H1 (cell line): ENCODE results near the gene TDO2. TPM values are rescaled to one million over a fixed set of nuclear protein-coding genes. Genes with fewer than 3 reads are reported as not detected.

Experiments used
- CTCF ChIA-PET: fragments of 300-600 bp; sonication (Branson Sonifier 250); formaldehyde crosslinking; loops from one replicate; lab custom pipeline; 2021; ENCODE audit not compliant: partially characterized antibody; lab: Charles Lee
- POLR2A ChIA-PET: fragments of 300-600 bp; sonication (Branson Sonifier 250); formaldehyde crosslinking; loops from one replicate; lab custom pipeline; 2021; ENCODE audit warnings: inconsistent platforms; ENCODE audit not compliant: partially characterized antibody; lab: Charles Lee
- DNase-seq, 2 experiments: peaks; one replicate each; pipeline versions ENCODE4 v3.0.0 to v3.0.0-alpha.2; 2010 to 2022; ENCODE audit warnings: low spot score in 2 of 2, low read depth in 1 of 2, mixed read lengths in 1 of 2
- FAIRE-seq: peaks from 2 replicates; lab custom pipeline; 2011; peaks lifted over from hg19 to GRCh38; lab: Jason Lieb, UNC
- H2AFZ ChIP-seq: 2 replicates; pipeline ENCODE4 v1.8.1; 2012; ENCODE audit warnings: low read length, inconsistent platforms
- H2AK5ac ChIP-seq: 2 replicates; pipeline ENCODE4 v1.6.1; 2013; ENCODE audit warnings: low read depth, low read length
- H2BK120ac ChIP-seq: replicated peaks from 2 replicates; pipeline ENCODE3; 2013; ENCODE audit warnings: low read depth, low read length, inconsistent platforms
- H2BK12ac ChIP-seq: 2 replicates; pipeline ENCODE4 v1.6.1; 2013; ENCODE audit warnings: low read depth, low read length
- H2BK15ac ChIP-seq: 2 replicates; pipeline ENCODE4 v1.6.1; 2013; ENCODE audit warnings: low read length
- H2BK20ac ChIP-seq: 2 replicates; pipeline ENCODE4 v1.6.1; 2013; ENCODE audit warnings: low read length
- H2BK5ac ChIP-seq: 2 replicates; pipeline ENCODE4 v1.6.1; 2013; ENCODE audit warnings: low read depth, low read length
- H3K14ac ChIP-seq: 2 replicates; pipeline ENCODE4 v1.6.1; 2013; ENCODE audit warnings: inconsistent platforms; ENCODE audit not compliant: insufficient read length
- H3K18ac ChIP-seq: 2 replicates; pipeline ENCODE4 v1.6.1; 2013; ENCODE audit warnings: low read length; ENCODE audit errors: extremely low read depth
- H3K23ac ChIP-seq: 2 replicates; pipeline ENCODE4 v1.6.1; 2013; ENCODE audit warnings: inconsistent platforms; ENCODE audit not compliant: insufficient read length
- H3K23me2 ChIP-seq: 2 replicates; pipeline ENCODE4 v1.6.1; 2013; ENCODE audit warnings: low read depth, low read length
- H3K27ac ChIP-seq: 2 replicates; pipeline ENCODE4 v1.6.1; 2011; ENCODE audit warnings: low read depth, low read length, inconsistent platforms
- H3K27me3 ChIP-seq, 4 experiments: replicated peaks in 1 of 4; 1 replicate in 1 of 4; 2 replicates in 3 of 4; pipeline versions ENCODE4 v1.6.1 to v1.8.1; 2011 to 2013; ENCODE audit warnings: low read length in 3 of 4, mild to moderate bottlenecking in 3 of 4, inconsistent platforms in 2 of 4, mixed read lengths in 2 of 4, moderate library complexity in 1 of 4; ENCODE audit not compliant: control insufficient read depth in 3 of 4, insufficient read depth in 3 of 4; ENCODE audit errors: extremely low read depth in 1 of 4
- H3K36me3 ChIP-seq, 4 experiments: 2 replicates each; pipeline versions ENCODE4 v1.6.1 to v1.8.1; 2011 to 2013; ENCODE audit warnings: mild to moderate bottlenecking in 4 of 4, low read length in 3 of 4, moderate library complexity in 2 of 4, control low read depth in 1 of 4, inconsistent platforms in 1 of 4; ENCODE audit not compliant: insufficient read depth in 4 of 4, control insufficient read depth in 2 of 4
- H3K4ac ChIP-seq: replicated peaks from 2 replicates; pipeline ENCODE3; 2013; ENCODE audit warnings: low read length, low read depth, mixed read lengths, inconsistent platforms; ENCODE audit not compliant: insufficient read length
- H3K4me1 ChIP-seq, 4 experiments: replicated peaks in 1 of 4; 1 replicate in 1 of 4; 2 replicates in 3 of 4; pipeline versions ENCODE4 v1.6.1 to v1.8.1; 2011 to 2013; ENCODE audit warnings: low read length in 3 of 4, inconsistent platforms in 2 of 4, mixed read lengths in 1 of 4; ENCODE audit not compliant: insufficient read depth in 4 of 4, control insufficient read depth in 3 of 4
- H3K4me2 ChIP-seq, 2 experiments: 2 replicates each; pipeline versions ENCODE4 v1.6.1 to v1.8.1; 2011 to 2013; ENCODE audit warnings: low read depth in 2 of 2, low read length in 2 of 2, control low read depth in 1 of 2, inconsistent platforms in 1 of 2, mild to moderate bottlenecking in 1 of 2; ENCODE audit not compliant: insufficient read depth in 1 of 2
- H3K4me3 ChIP-seq, 4 experiments: fragments of 200-600, 300-600 bp in 1 of 4; sonication (generic), shearing (Covaris generic), sonication (Bioruptor Twin) in 1 of 4; 2 replicates each; pipeline versions ENCODE4 v1.5.1 to v1.8.1; 2011 to 2016; ENCODE audit warnings: low read length in 4 of 4, low read depth in 3 of 4, control low read depth in 2 of 4, inconsistent platforms in 2 of 4, mild to moderate bottlenecking in 2 of 4, mixed read lengths in 1 of 4, moderate library complexity in 1 of 4; ENCODE audit not compliant: insufficient read depth in 2 of 4; ENCODE audit errors: extremely low read depth in 1 of 4
- H3K56ac ChIP-seq: replicated peaks from 2 replicates; pipeline ENCODE3; 2013; ENCODE audit warnings: low read depth, mild to moderate bottlenecking, mixed read lengths, low read length, inconsistent platforms; ENCODE audit not compliant: insufficient read length
- H3K79me1 ChIP-seq: 2 replicates; pipeline ENCODE4 v1.6.1; 2013; ENCODE audit warnings: low read depth, low read length, control low read depth
- H3K79me2 ChIP-seq, 2 experiments: 2 replicates each; pipeline versions ENCODE4 v1.6.1 to v1.8.1; 2012 to 2013; ENCODE audit warnings: low read length in 2 of 2, mild to moderate bottlenecking in 2 of 2, inconsistent platforms in 1 of 2; ENCODE audit not compliant: insufficient read depth in 2 of 2, control insufficient read depth in 1 of 2
- H3K9ac ChIP-seq, 4 experiments: replicated peaks in 1 of 4; 1 replicate in 1 of 4; 2 replicates in 3 of 4; pipeline versions ENCODE4 v1.6.1 to v1.8.1; 2011 to 2013; ENCODE audit warnings: low read depth in 3 of 4, low read length in 3 of 4, control low read depth in 2 of 4, mild to moderate bottlenecking in 2 of 4, moderate library complexity in 2 of 4, inconsistent platforms in 1 of 4; ENCODE audit errors: extremely low read depth in 1 of 4
- H3K9me3 ChIP-seq, 2 experiments: 2 replicates each; pipeline versions ENCODE4 v1.6.1 to v1.8.1; 2012 to 2013; ENCODE audit warnings: mild to moderate bottlenecking in 2 of 2, moderate library complexity in 2 of 2, control low read depth in 1 of 2, inconsistent platforms in 1 of 2, low read depth in 1 of 2, low read length in 1 of 2, mixed read lengths in 1 of 2; ENCODE audit not compliant: insufficient read depth in 2 of 2
- H4K20me1 ChIP-seq, 2 experiments: replicated peaks in 1 of 2; 2 replicates each; pipeline versions ENCODE3 to v1.8.1; 2011 to 2013; ENCODE audit warnings: inconsistent platforms in 2 of 2, low read length in 2 of 2, mild to moderate bottlenecking in 1 of 2; ENCODE audit not compliant: insufficient read depth in 2 of 2, control insufficient read depth in 1 of 2
- H4K5ac ChIP-seq: 2 replicates; pipeline ENCODE4 v1.6.1; 2013; ENCODE audit warnings: low read length, low read depth, mixed read lengths, inconsistent platforms; ENCODE audit not compliant: insufficient read length
- H4K8ac ChIP-seq: 2 replicates; pipeline ENCODE4 v1.8.0; 2013; ENCODE audit warnings: mild to moderate bottlenecking, moderate library complexity, low read length, inconsistent platforms; ENCODE audit not compliant: insufficient read depth; ENCODE audit errors: extremely low read depth
- H4K91ac ChIP-seq: replicated peaks from 2 replicates; pipeline ENCODE3; 2013; ENCODE audit warnings: low read length, mixed read lengths, inconsistent platforms; ENCODE audit not compliant: insufficient read length
- CREB1 ChIP-seq: IDR thresholded peaks from 2 replicates; pipeline ENCODE4 v1.6.1; 2012; ENCODE audit warnings: inconsistent platforms
- E2F6 ChIP-seq: IDR thresholded peaks from 2 replicates; pipeline ENCODE4 v1.6.1; 2012; ENCODE audit warnings: inconsistent platforms
- HDAC2 ChIP-seq, 2 experiments: fragments of 300-600 bp in 1 of 2; sonication (generic) in 1 of 2; IDR thresholded peaks; 2 replicates each; pipeline ENCODE4 v1.6.1; 2011 to 2012; ENCODE audit warnings: low read depth in 2 of 2, low read length in 2 of 2, mild to moderate bottlenecking in 2 of 2, moderate library complexity in 2 of 2, borderline replicate concordance in 1 of 2, inconsistent platforms in 1 of 2
- MAFK ChIP-seq: IDR thresholded peaks from 2 replicates; pipeline ENCODE4 v1.6.1; 2012; ENCODE audit warnings: low read depth, mild to moderate bottlenecking, improper control_type of control experiment, low read length
- NRF1 ChIP-seq: IDR thresholded peaks from 2 replicates; pipeline ENCODE4 v1.6.1; 2011; ENCODE audit warnings: mild to moderate bottlenecking, low read depth, low read length, improper control_type of control experiment
- PHF8 ChIP-seq: fragments of 200-600 bp; sonication (generic); conservative IDR thresholded peaks from 2 replicates; pipeline ENCODE4 v1.7.1; 2012; ENCODE audit warnings: low read depth, mild to moderate bottlenecking, inconsistent platforms, low read length, moderate library complexity
- POLR2A ChIP-seq, 2 experiments: IDR thresholded peaks; 1 replicate in 1 of 2; 2 replicates in 1 of 2; pipeline ENCODE4 v1.6.1; 2011; ENCODE audit warnings: low read depth in 2 of 2, low read length in 2 of 2, mild to moderate bottlenecking in 2 of 2; ENCODE audit errors: control extremely low read depth in 1 of 2
- POU5F1 ChIP-seq: IDR thresholded peaks from 2 replicates; pipeline ENCODE4 v1.6.1; 2011; ENCODE audit warnings: low read depth, mild to moderate bottlenecking, low read length, moderate library complexity
- SIN3A ChIP-seq, 2 experiments: IDR thresholded peaks in 1 of 2; conservative IDR thresholded peaks in 1 of 2; 2 replicates each; pipeline ENCODE4 v1.6.1; 2011 to 2012; ENCODE audit warnings: low read length in 2 of 2, improper control_type of control experiment in 1 of 2, low read depth in 1 of 2, mild to moderate bottlenecking in 1 of 2
- SUZ12 ChIP-seq: fragments of 200-600 bp; sonication (generic); IDR thresholded peaks from 2 replicates; pipeline ENCODE4 v1.6.1; 2012; ENCODE audit warnings: mild to moderate bottlenecking, inconsistent platforms, low read length, moderate library complexity, mixed read lengths
- TAF1 ChIP-seq: IDR thresholded peaks from 2 replicates; pipeline ENCODE4 v1.6.1; 2011; ENCODE audit warnings: mild to moderate bottlenecking, low read depth, low read length
- TCF12 ChIP-seq: IDR thresholded peaks from 2 replicates; pipeline ENCODE4 v1.6.1; 2011; ENCODE audit warnings: low read depth, mild to moderate bottlenecking, low read length
- WGBS, 2 experiments: shearing (Covaris generic) in 1 of 2; methylation state at CpG; one replicate each; pipeline versions ENCODE4 v1.1.6 to v1.1.7; 2013 to 2015; ENCODE audit warnings: low lambda C conversion rate in 2 of 2, mixed read lengths in 2 of 2, inconsistent platforms in 1 of 2, low coverage in 1 of 2, missing lambda C conversion rate in 1 of 2; ENCODE audit not compliant: insufficient replicate concordance in 2 of 2, insufficient coverage in 1 of 2, insufficient read length in 1 of 2; ENCODE audit errors: extremely low coverage in 1 of 2, missing lambda C conversion rate in 1 of 2; 5-methylcytosine and 5-hydroxymethylcytosine counted together
- polyA plus RNA-seq, 7 experiments: library from polyadenylated mRNA; depleted of rRNA in 3 of 7; stranded (reverse) in 5 of 7; unstranded in 2 of 7; fragments of >200 nt in 5 of 7; fragments of 200-250 nt in 2 of 7; gene quantifications; 1 replicate in 5 of 7; 2 replicates in 1 of 7; 4 replicates in 1 of 7; pipeline versions ENCODE4 v1.2.1 to v1.2.3, GENCODE V29; 2011 to 2013; ENCODE audit warnings: missing spikeins in 2 of 7, mixed read lengths in 2 of 7
- total RNA-seq: library from RNA; stranded (reverse); fragmentation: NEBNext Ultra II Directional; extraction: Animal tissue kit (Norgen Biotek cat#: 25700); gene quantifications from 2 replicates; pipeline ENCODE4 v1.2.1, GENCODE V29; 2021

TDO2 gene
- total and polyA plus RNA-seq, 2 of the 8 experiments (the other 6 are each of a cell fraction or from before 2014, with no cell fraction given), result 0.03 TPM; not detected in 1

- H2BK20ac ChIP-seq, result no peak overlapping the region
- no peak overlapping the region for H4K91ac ChIP-seq
- no peak overlapping the region for H2BK15ac ChIP-seq
- no peak overlapping the region for H2BK12ac ChIP-seq
- no peak overlapping the region for H2BK5ac ChIP-seq
- no peak overlapping the region for H4K8ac ChIP-seq
- H3K36me3 ChIP-seq, result no peaks in the 10 kb centered on the region
- no peak overlapping the region for H2BK120ac ChIP-seq
- H3K56ac ChIP-seq, result no peak overlapping the region
- no peak overlapping the region for H2AK5ac ChIP-seq
- ChIA-PET POLR2A (no interaction called here), CTCF (interaction anchor here (1.0 kb wide), 1 partner anchor 423 kb away, joined by 3 read pairs; no protein-coding TSS in a partner anchor)
- no peaks in the 10 kb centered on the region for H4K20me1 ChIP-seq
- DNase-seq (no peak), FAIRE-seq (no peak)
- H3K9me3 ChIP-seq, result no peaks in the 10 kb centered on the region
- no peak overlapping the region for H2AFZ ChIP-seq
- WGBS, 2 experiments, result 92% methylated on average over 4 of the region's 4 CpGs; no CpG with 5 or more reads in 1 of the 2 experiments
- H3K9ac ChIP-seq, result no peak overlapping the region
- no peak overlapping the region for H3K27ac ChIP-seq
- H3K79me1 ChIP-seq, result no peaks in the 10 kb centered on the region
- no peak overlapping the region for H3K4ac ChIP-seq
- H3K14ac ChIP-seq, result no peak overlapping the region
- H3K4me1 ChIP-seq, result no peaks in the 10 kb centered on the region
- no peak overlapping the region for H3K18ac ChIP-seq
- no peak overlapping the region for H4K5ac ChIP-seq
- H3K23ac ChIP-seq, result no peak overlapping the region
- H3K23me2 ChIP-seq, result peaks cover 6% of the 10 kb centered on the region; the same call in 1 of the 2 replicates
- H3K79me2 ChIP-seq, result no peaks in the 10 kb centered on the region
- H3K4me3 ChIP-seq, result no peak overlapping the region
- H3K27me3 ChIP-seq, result no peaks in the 10 kb centered on the region
- H3K4me2 ChIP-seq, result no peak overlapping the region
- TF ChIP-seq TAF1 (no peak), PHF8 (no peak), HDAC2 (IDR thresholded peaks at IDR 0.05; ENCODE audit: borderline replicate concordance in 1 of 2, low read depth in 2 of 2, low read length in 2 of 2) (no peak), POLR2A (IDR thresholded peaks at IDR 0.05; ENCODE audit: control extremely low read depth in 1 of 2, low read depth in 2 of 2, low read length in 2 of 2) (no peak), MAFK (no peak), POU5F1 (no peak), E2F6 (no peak), SIN3A (conservative IDR thresholded peaks at IDR 0.05 in 1 of 2, IDR thresholded peaks at IDR 0.05 in 1 of 2; ENCODE audit: low read depth in 1 of 2, low read length in 2 of 2) (no peak), TCF12 (no peak), CREB1 (no peak), SUZ12 (no peak), NRF1 (no peak)
Measured at GRCh38 chr4:155954939-155955338, 51.4 kb downstream of the TDO2 start.
